CD4-positive, alpha-beta T cell (primary cell): ENCODE data around the gene SYNCRIP. TPM values are rescaled to one million over a fixed set of nuclear protein-coding genes. Genes with fewer than 3 reads are reported as not detected.

Source experiments
- ATAC-seq: fragments of 200-7000 bp; cut with Tn5 transposase; one replicate; pipeline ENCODE4 v1.10.0; 2022; ENCODE audit warnings: mild to moderate bottlenecking; ENCODE audit not compliant: poor library complexity
- CTCF ChIA-PET: fragments of 350-600 bp; sonication (Branson Sonifier 250); formaldehyde crosslinking; loops from one replicate; lab custom pipeline; 2021; ENCODE audit warnings: antibody characterized with exemption, inconsistent platforms; lab: Charles Lee
- POLR2A ChIA-PET: fragments of 350-600 bp; sonication (Branson Sonifier 250); formaldehyde crosslinking; loops from one replicate; lab custom pipeline; 2021; ENCODE audit warnings: antibody characterized with exemption, inconsistent platforms; lab: Charles Lee
- DNase-seq, 14 experiments: peaks; one replicate each; pipeline ENCODE4 v3.0.0-alpha.2; 2013 to 2020; ENCODE audit warnings: mixed read lengths in 2 of 14
- H3K27ac ChIP-seq, 2 donors: one replicate each; pipeline versions ENCODE4 v1.5.1 to v1.7.0; 2013; ENCODE audit warnings: low read length in 2 of 2, low read depth in 1 of 2, mild to moderate bottlenecking in 1 of 2
- H3K27me3 ChIP-seq, 2 experiments: 1 replicate in 1 of 2; 2 replicates in 1 of 2; pipeline versions ENCODE4 v1.6.1 to v1.7.0; 2013; ENCODE audit warnings: low read length in 2 of 2, control low read depth in 1 of 2, mild to moderate bottlenecking in 1 of 2, moderate library complexity in 1 of 2; ENCODE audit not compliant: insufficient read depth in 2 of 2, control insufficient read depth in 1 of 2
- H3K36me3 ChIP-seq: one replicate; pipeline ENCODE4 v1.6.1; 2013; ENCODE audit warnings: low read length, control low read depth; ENCODE audit not compliant: insufficient read depth
- H3K4me1 ChIP-seq: one replicate; pipeline ENCODE4 v1.6.1; 2013; ENCODE audit warnings: low read length, control low read depth; ENCODE audit not compliant: insufficient read depth
- H3K4me3 ChIP-seq: one replicate; pipeline ENCODE4 v1.5.1; 2013; ENCODE audit warnings: mild to moderate bottlenecking, low read length, moderate library complexity
- H3K9me3 ChIP-seq, 2 experiments: 1 replicate in 1 of 2; 2 replicates in 1 of 2; pipeline versions ENCODE4 v1.6.1 to v1.7.0; 2013; ENCODE audit warnings: low read length in 2 of 2, mild to moderate bottlenecking in 2 of 2, control low read depth in 1 of 2, moderate library complexity in 1 of 2; ENCODE audit not compliant: control insufficient read depth in 1 of 2, insufficient read depth in 1 of 2
- H3K27ac Mint-ChIP-seq: one replicate; pipeline ENCODE4 v1.8.0; 2020; ENCODE audit warnings: mixed read lengths
- H3K27me3 Mint-ChIP-seq: one replicate; pipeline ENCODE4 v1.8.0; 2021; ENCODE audit warnings: mixed read lengths
- H3K36me3 Mint-ChIP-seq: one replicate; pipeline ENCODE4 v1.8.0; 2021; ENCODE audit warnings: low read depth, mixed read lengths
- H3K4me1 Mint-ChIP-seq: one replicate; pipeline ENCODE4 v1.8.0; 2021; ENCODE audit warnings: low read depth, mixed read lengths
- H3K4me3 Mint-ChIP-seq: one replicate; pipeline ENCODE4 v1.8.0; 2020; ENCODE audit warnings: mild to moderate bottlenecking, mixed read lengths
- H3K9me3 Mint-ChIP-seq: one replicate; pipeline ENCODE4 v1.8.0; 2020; ENCODE audit warnings: mixed read lengths
- intact Hi-C, 2 experiments: fragments of 100-400 bp; cut with DNase I in 1 of 2; cut with micrococcal nuclease in 1 of 2; formaldehyde crosslinking; loops; one replicate each; pipeline versions ENCODE4 v1.15.1 to v1.9.0; 2023 to 2025; cut with DNase I, micrococcal nuclease
- total RNA-seq, 174 experiments: library from RNA in 2 of 174; stranded (reverse) in 2 of 174; gene quantifications; one replicate each; pipeline ENCODE4 v1.2.3 and lab custom pipeline; 2021 to 2026
- TF ChIP-seq, protein P1 (sequence below): fragments of 200-600 bp; IDR thresholded peaks from one replicate; pipeline ENCODE4 v1.8.0; 2022; ENCODE audit warnings: antibody characterized with exemption, mild to moderate bottlenecking

The SYNCRIP gene
- total RNA-seq, 2 experiments from 2014 or later = 53.2 to 58.3 TPM

DNA sequence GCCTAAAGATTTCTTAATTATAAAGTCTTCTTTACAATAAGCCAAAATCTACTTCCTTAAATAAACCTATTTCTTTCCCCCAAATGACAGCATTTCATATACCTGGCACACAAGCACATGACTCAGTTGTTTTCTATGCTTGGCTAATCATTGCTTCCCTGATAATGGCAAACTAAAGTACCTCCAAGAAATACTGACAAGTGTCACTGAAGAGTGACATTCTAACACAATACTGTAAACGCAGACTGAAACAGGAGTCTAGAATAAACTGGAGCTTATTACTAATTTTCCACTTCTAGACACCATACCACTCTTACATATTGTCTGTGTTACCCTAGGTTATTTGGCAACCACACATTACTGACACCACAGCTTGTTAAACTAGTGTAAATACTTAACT, 14.3 kb downstream of the SYNCRIP start:
- Histone ChIP-seq H3K27ac (no peak overlapping the region), H3K4me1 (peaks cover 10% of the 10 kb centered on the region), H3K36me3 (peaks cover 85% of the 10 kb centered on the region), H3K9me3 (no peaks in the 10 kb centered on the region), H3K4me3 (no peak overlapping the region), H3K27me3 (no peaks in the 10 kb centered on the region)
- H3K4me1 Mint-ChIP-seq = peaks cover 77% of the 10 kb centered on the region
- TF ChIP-seq, protein P1, sequence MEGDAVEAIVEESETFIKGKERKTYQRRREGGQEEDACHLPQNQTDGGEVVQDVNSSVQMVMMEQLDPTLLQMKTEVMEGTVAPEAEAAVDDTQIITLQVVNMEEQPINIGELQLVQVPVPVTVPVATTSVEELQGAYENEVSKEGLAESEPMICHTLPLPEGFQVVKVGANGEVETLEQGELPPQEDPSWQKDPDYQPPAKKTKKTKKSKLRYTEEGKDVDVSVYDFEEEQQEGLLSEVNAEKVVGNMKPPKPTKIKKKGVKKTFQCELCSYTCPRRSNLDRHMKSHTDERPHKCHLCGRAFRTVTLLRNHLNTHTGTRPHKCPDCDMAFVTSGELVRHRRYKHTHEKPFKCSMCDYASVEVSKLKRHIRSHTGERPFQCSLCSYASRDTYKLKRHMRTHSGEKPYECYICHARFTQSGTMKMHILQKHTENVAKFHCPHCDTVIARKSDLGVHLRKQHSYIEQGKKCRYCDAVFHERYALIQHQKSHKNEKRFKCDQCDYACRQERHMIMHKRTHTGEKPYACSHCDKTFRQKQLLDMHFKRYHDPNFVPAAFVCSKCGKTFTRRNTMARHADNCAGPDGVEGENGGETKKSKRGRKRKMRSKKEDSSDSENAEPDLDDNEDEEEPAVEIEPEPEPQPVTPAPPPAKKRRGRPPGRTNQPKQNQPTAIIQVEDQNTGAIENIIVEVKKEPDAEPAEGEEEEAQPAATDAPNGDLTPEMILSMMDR = no peak
- H3K27me3 Mint-ChIP-seq = no peaks in the 10 kb centered on the region
- no peak overlapping the region for H3K4me3 Mint-ChIP-seq
- ChIA-PET POLR2A (interaction anchor here (1.2 kb wide), 1 partner anchor 11 kb away, joined by 3 read pairs; no protein-coding TSS in a partner anchor), CTCF (no interaction called here)
- H3K9me3 Mint-ChIP-seq = no peaks in the 10 kb centered on the region
- no peak for DNase-seq
- peak overlapping the region; percentile 41 for H3K27ac Mint-ChIP-seq
- intact Hi-C loops = loop anchor here in 1 of 2 experiments (10.0 kb wide), 1 partner anchor 46 kb away; no protein-coding TSS in a partner anchor
- H3K36me3 Mint-ChIP-seq = peaks cover 95% of the 10 kb centered on the region
- ATAC-seq = no peak

DNA sequence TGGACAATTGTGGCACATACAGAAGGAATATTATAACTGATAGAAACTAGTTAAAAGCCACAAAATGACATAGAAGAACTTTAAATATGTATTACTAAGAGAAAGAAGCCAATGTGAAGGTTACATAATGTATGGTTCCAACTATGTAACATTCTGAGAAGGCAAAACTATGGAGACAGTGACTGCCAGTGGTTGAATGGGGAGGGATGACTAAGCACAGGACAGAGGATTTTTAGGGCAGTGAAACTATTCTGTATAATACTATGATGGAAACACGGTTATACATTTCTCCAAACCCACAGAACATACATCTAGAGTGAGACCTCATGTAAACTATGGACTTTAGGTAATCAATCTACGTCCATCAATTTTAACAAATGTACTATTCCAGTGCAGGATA, 22.4 kb downstream of the SYNCRIP start:
- DNase-seq (no peak), ATAC-seq (no peak)
- TF ChIP-seq, protein P1 = no peak
- no peaks in the 10 kb centered on the region for H3K9me3 ChIP-seq
- no peak overlapping the region for H3K27ac ChIP-seq
- peaks cover 100% of the 10 kb centered on the region for H3K36me3 Mint-ChIP-seq
- H3K4me1 ChIP-seq = no peaks in the 10 kb centered on the region
- no peaks in the 10 kb centered on the region for H3K27me3 ChIP-seq
- H3K9me3 Mint-ChIP-seq = no peaks in the 10 kb centered on the region
- peaks cover 19% of the 10 kb centered on the region for H3K4me1 Mint-ChIP-seq
- intact Hi-C loops = loop anchor here in 1 of 2 experiments (10.0 kb wide), 1 partner anchor 54 kb away; no protein-coding TSS in a partner anchor
- H3K27me3 Mint-ChIP-seq = no peaks in the 10 kb centered on the region
- ChIA-PET CTCF (no interaction called here), POLR2A (no interaction called here)
- no peak overlapping the region for H3K4me3 ChIP-seq
- no peak overlapping the region for H3K4me3 Mint-ChIP-seq
- H3K27ac Mint-ChIP-seq = no peak overlapping the region
- H3K36me3 ChIP-seq = peaks cover 95% of the 10 kb centered on the region

DNA sequence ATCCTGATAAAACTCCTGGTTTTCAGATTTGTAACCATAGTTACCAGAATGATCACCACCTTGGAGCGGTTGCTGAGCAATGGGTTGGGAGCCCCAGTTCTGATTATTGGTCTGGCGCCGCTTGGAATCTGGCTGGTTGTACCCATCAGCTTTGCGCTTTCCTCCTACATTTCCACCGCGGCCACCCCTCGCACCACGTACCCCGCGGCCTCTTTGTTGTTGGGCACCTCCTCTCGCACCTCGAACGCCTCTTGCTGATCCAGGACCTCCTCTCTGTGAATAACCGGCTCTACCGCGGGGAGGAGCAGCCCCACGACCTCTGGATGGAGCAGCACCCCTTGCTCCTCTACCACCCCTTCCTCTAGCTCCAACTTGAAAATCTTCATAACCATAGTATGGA, 27.9 kb downstream of the SYNCRIP start:
- CTCF ChIA-PET = no interaction called here
- POLR2A ChIA-PET = no interaction called here

More for the DNA sequence above, 27.9 kb downstream of the SYNCRIP start:
- Mint-ChIP-seq H3K27me3 (no peaks in the 10 kb centered on the region), H3K36me3 (peaks cover 92% of the 10 kb centered on the region), H3K27ac (no peak overlapping the region), H3K9me3 (no peaks in the 10 kb centered on the region), H3K4me3 (no peak overlapping the region), H3K4me1 (peaks cover 3% of the 10 kb centered on the region)
- ATAC-seq (no peak), DNase-seq (no peak)
- peaks cover 98% of the 10 kb centered on the region for H3K36me3 ChIP-seq
- H3K9me3 ChIP-seq = no peaks in the 10 kb centered on the region
- H3K4me1 ChIP-seq = no peaks in the 10 kb centered on the region
- no peak overlapping the region for H3K4me3 ChIP-seq
- no peaks in the 10 kb centered on the region for H3K27me3 ChIP-seq
- intact Hi-C loops = no loop called here
- no peak overlapping the region for H3K27ac ChIP-seq
- TF ChIP-seq, protein P1 = no peak
